NCI-H187 treated with DMSO at 0.1 percent for 48 hours (cell line): ENCODE measurements around the gene ATF3.

Experiments used
- DNase-seq: peaks from one replicate; lab custom pipeline; 2025; lab: John Stamatoyannopoulos, UW

The ATF3 gene

GRCh38 chr1:212587016-212587887 lies 21.3 kb upstream of the ATF3 start:
- DNase-seq: no peak

DNA sequence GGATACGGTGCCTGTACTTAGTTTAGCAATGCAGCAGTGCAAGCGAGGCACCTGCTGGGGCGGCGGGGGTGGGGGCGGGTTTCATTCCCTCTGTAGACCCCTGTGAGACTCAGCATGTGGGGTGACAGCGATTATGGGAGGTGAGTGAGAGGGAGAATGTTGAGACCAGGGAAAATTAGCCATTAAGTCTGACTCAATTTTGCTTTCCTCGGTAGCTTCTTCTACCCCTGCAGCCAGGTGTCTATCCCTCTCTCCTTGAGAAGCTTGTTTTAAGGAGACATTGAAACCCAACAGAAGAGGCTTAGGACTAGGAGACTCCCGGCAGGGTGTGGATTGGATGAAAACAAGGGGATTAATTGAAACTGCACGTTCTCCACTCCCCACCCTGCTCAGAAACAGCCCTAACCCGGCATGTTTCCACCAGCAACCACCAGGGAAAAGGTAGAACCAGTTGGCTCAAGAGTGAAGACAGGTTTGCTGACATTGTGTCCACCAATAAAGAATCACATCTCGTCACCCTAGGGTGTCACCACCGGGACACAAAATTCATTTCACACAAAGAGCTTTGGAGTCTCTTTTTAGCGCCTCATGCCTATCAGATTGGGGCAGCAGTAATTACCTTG lies 20.6 kb upstream of the ATF3 start:
- DNase-seq: no peak

DNA sequence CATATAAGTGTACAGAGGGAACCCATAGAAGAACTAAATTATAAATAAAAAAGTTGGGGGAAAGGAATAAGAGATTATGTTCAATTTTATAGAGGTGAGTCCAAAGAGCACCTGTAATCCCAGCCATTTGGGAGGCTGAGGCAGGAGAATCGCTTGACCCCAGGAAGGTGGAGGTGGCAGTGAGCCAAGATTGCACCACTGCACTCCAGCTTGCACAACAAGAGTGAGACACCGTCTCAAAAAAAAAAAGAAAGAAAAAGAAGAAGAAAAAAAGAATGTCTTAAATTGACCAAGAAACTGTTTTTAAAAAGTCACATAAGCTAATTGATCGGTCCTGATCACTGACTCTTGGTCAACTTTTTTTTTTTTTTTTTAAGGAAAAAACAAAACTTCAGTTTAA lies 19.1 kb upstream of the ATF3 start:
- DNase-seq: no peak

DNA sequence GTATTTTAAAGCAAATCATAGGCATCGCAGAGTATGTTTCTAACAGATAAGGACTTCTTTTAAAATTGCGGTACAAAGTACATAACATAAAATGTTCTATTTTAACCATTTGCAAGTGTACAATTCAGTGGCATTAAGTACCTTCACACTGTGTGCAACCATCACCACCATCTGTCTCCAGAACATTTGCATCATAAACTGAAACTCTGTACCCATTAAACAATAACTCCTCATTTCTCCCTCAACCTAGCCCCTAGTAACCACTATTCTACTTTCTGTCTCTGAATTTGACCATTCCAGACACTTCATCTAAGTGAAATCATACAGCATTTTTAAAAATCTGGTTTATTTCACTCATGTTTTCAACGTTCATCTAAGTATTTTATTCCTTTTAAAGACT lies 16.6 kb upstream of the ATF3 start:
- no peak for DNase-seq

GRCh38 chr1:212593821-212594251 lies 14.7 kb upstream of the ATF3 start:
- no peak for DNase-seq

DNA sequence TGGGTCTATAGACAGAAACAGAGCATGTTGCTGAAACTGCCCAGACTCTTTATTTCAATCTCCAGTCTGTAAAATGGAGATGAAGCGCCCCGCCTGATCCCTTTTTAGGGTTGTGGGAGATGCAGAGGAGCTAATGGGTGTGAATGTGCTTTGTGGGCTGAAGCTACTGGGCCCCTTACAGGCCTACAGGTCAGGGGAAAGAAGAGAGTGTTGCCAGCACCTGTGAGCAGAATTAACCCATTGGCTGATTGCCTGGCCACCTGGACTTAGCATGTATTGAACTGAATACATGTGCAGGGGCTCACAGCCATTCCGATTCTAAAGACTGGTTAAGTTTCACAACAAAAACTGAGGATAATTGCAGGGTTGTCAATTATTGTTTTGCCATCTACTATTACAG lies 13.9 kb upstream of the ATF3 start:
- DNase-seq: no peak

- no peak for DNase-seq
Observed at GRCh38 chr1:212595229-212595628, 13.3 kb upstream of the ATF3 start.

- DNase-seq: no peak
Observed at GRCh38 chr1:212595787-212596714, 12.5 kb upstream of the ATF3 start.

DNA sequence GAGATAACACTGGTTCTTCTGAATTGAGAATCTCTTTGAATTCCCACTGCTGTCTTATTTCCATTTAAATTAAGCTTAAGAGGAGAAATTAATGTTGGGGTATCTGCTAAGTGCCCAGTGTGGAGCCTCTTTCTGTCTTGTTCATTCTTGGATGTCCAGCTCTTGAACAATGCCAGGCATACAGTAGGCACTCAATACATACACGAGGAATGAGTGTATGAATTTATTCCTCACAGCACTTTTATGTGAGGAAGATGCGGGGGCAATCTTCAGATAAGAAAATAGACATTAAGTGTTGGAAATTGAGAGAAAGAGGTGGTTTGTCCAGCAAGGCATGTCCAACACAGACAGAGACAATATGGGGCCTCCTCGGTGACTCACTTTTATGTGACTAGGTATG lies 11.8 kb upstream of the ATF3 start:
- DNase-seq: no peak

GRCh38 chr1:212597487-212597886 lies 11.1 kb upstream of the ATF3 start:
- no peak for DNase-seq

DNA sequence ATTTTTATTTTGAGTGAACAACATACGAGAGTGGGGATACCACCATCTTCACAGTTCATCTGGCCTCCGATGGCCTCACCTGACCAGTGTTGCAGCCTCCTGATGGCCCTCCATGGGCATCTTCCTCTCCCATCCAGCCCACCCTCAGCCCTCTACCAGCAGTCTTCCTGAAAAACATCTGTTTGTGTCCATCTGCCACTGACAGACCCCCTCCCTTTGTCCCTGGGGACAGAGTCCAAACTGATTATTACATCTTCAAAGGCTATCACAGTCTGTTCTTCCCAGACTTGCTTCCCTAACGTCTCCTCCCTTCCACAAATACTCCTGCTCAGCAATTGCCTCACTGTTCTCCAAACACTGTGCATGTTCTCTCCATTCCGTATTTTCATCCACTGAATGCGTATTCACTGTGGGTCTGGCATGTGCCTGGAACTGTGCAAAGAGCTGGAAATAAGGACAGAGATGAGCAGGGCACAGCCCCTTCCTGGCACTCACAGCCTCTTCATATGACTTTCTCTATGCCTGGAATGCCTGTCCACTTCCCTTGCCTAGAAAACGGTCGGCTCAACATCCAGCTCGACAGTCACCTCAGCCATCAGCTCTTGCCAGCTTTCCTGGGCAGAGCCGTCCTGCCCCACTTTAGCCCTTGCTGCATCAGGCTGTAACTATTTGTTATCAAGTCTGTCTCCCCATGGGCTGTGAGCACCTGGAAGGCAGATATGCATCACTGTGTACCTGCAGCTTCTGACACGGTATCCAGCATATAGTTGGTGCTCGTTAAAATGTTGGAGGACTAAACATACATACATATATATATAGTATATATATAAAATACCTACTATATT lies 8.3 kb upstream of the ATF3 start:
- no peak for DNase-seq

- DNase-seq: no peak
Observed at GRCh38 chr1:212600980-212601379, 7.6 kb upstream of the ATF3 start.

DNA sequence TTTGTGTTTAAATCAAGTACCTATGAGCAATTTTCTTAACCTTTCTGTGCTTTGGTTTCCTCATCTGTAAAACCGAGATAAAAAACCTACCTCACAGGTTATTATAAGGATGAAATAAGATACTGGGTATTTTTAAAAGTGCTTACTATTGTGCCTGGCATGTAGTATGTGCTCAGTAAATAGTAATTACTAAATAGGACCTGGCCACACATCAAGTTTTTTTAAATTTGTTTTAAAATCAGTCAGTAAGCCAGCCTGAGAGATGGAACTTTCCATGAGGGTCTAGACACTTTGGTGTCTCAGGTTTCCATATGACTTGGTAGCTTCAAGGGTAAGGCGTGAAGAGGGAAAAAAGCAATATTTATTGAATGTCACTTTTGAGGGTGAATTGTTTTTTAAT lies 7.0 kb upstream of the ATF3 start:
- DNase-seq: no peak

- DNase-seq: no peak
Observed at GRCh38 chr1:212605441-212606394, 2.8 kb upstream of the ATF3 start.

DNA sequence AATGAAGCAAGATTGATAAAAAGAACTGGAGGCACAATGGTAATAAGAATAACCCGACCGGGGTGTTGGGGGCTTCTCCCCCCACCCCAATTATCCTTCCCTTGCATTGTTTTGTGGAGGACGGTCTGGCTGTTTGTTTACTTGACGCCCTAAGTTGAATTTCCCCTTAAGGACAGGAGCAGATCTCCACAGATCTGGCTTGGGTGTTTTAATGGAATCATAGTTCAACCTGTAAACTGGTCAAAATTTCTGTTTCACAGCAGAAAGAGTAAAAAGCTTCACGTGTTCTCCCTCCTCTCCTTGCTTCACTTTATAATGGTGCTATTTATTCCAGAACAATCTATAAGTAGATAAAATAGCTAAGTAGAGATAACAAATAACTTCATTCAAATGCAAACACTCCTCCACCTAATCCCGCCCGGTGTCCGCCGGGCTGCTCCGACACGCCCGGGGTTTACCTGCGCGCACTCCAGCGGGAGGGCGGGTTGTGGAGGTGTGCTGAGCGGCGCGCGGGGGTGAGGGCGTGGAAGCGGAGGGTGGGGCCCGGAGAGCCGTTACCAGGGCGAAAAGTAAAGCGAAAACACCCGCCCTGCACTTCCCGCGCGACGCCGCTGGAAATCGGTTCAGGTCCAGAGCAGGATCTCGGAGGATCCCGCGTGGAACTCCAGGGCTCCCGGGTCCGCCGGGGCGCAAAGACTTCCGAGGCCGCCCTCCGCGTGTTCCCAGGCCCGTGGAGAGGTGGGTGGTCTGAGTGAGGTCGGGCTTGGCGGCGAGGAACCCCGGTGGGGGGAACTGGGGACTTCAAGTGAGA lies 2.0 kb upstream of the ATF3 start:
- no peak for DNase-seq

- no peak for DNase-seq
Observed at GRCh38 chr1:212607206-212607912, 1.2 kb upstream of the ATF3 start.

GRCh38 chr1:212607913-212608391 lies 609 bp upstream of the ATF3 start:
- DNase-seq: no peak

GRCh38 chr1:212608959-212609700 lies 569 bp downstream of the ATF3 start:
- DNase-seq: no peak
